ENCODE results near the gene TFIP11. TPM values are rescaled to one million over a fixed set of nuclear protein-coding genes. Genes with fewer than 3 reads are reported as not detected.

Gene TFIP11
- polyA plus RNA-seq, 2 of the 4 experiments (the other 2 are of a cell fraction): 21.1 to 28.8 TPM

DNA sequence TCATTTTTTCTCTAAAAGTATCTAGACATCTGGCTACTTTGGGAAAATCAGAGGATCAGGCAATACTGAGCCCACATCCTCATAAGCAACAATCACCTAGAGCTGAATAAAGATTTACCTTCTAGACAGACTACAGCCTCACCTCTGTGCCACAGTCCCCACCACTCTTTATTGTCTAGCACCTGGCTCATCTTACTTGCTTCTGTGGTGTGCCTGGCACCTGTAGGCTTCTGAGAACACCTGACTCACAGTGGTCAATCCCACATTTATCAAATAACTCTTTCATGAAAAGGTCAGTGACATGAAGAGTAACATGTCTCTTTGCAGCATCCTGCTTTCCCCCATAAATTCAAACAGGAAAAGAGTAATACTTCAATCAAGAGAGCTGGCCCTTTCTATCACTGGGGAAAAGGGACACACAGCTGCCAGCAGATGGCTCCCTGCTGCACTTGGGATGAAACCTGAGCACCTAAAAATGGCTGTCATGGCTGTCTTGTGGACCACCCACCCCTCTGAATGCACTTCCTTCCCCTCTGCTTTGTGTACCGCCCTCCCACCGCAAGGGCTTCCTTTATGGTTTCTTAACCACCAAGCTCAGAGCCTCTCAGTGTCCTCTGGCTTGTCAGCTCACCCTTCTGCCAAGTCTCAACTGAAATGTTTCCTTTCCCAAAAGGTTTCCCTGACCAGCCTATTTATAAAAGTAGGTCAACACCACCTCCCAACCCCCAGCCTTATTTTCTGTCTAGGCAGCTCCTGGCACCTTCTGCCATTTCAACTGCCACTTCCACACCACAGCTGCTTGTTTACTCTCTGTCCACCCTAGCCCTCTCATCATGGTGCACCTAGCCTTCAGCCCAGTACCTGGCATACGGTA is 9.3 kb downstream of the TFIP11 start:
- FAIRE-seq (no peak), DNase-seq (ENCODE audit: low read depth in 1 of 2, low spot score in 1 of 2) (peak in 1 of 2 experiments; percentile 37), ATAC-seq (peak; percentile 82; a peak in 5 of 6 replicates)
- ChIA-PET POLR2A (interaction anchor here (1.0 kb wide), 1 partner anchor 9 kb away, joined by 3 read pairs; the partner anchor contains the start of gene TFIP11), CTCF (interaction anchor here (0.6 to 2.7 kb wide), 19 partner anchors 9 to 163 kb away, joined by 3 to 8 read pairs (median 4); partner anchors contain the start of gene TFIP11)
- no peak for TF ChIP-seq HMGXB4 (CRISPR knock-in tag; IDR thresholded peaks at IDR 0.05; ENCODE audit: borderline replicate concordance)
- no peak for TF ChIP-seq MAZ (IDR thresholded peaks at IDR 0.05; ENCODE audit: borderline replicate concordance, low read depth, low read length)
- TF ChIP-seq HOXB13 (CRISPR knock-in tag; IDR thresholded peaks at IDR 0.05; ENCODE audit: low read depth): no peak
- peak; percentile 56 for TF ChIP-seq CTCF (IDR thresholded peaks at IDR 0.05)
- no peak for TF ChIP-seq EHMT2 (IDR thresholded peaks at IDR 0.05; ENCODE audit: low read depth)
- TF ChIP-seq, protein P1, sequence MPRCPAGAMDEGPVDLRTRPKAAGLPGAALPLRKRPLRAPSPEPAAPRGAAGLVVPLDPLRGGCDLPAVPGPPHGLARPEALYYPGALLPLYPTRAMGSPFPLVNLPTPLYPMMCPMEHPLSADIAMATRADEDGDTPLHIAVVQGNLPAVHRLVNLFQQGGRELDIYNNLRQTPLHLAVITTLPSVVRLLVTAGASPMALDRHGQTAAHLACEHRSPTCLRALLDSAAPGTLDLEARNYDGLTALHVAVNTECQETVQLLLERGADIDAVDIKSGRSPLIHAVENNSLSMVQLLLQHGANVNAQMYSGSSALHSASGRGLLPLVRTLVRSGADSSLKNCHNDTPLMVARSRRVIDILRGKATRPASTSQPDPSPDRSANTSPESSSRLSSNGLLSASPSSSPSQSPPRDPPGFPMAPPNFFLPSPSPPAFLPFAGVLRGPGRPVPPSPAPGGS (IDR thresholded peaks at IDR 0.05): no peak
- no peak for TF ChIP-seq EP300 (IDR thresholded peaks at IDR 0.05)
- TF ChIP-seq REST (IDR thresholded peaks at IDR 0.05): no peak
- no peak for TF ChIP-seq PBX3 (IDR thresholded peaks at IDR 0.05)
- TF ChIP-seq SMC3 (IDR thresholded peaks at IDR 0.05): peak; percentile 70
- peak; percentile 46 to 51; a peak in 4 of 5 replicates for TF ChIP-seq RAD21 (conservative IDR thresholded peaks at IDR 0.05 in 1 of 2, IDR thresholded peaks at IDR 0.05 in 1 of 2)
- no peak for TF ChIP-seq CBX2 (IDR thresholded peaks at IDR 0.05; ENCODE audit: borderline replicate concordance, low read depth)
- no peak for TF ChIP-seq CHD2 (IDR thresholded peaks at IDR 0.05; ENCODE audit: low read length, partially characterized antibody)
- TF ChIP-seq MAFK (IDR thresholded peaks at IDR 0.05; ENCODE audit: partially characterized antibody): no peak
- no peak for TF ChIP-seq MAX (IDR thresholded peaks at IDR 0.05)
- no peak for TF ChIP-seq JUN (IDR thresholded peaks at IDR 0.05)
- no peaks in the 10 kb centered on the region for H3K4me1 ChIP-seq
- no peak overlapping the region for H3K27ac ChIP-seq
- WGBS (ENCODE audit: missing lambda C conversion rate): 65% methylated on average over 3 of the region's 3 CpGs
- H3K9me3 ChIP-seq: no peaks in the 10 kb centered on the region
- H3K4me3 ChIP-seq: no peak overlapping the region
- H3K4me2 ChIP-seq: no peak overlapping the region

Measured in A549 (cell line).